Activated B cell treated with CpG ODN at 0.5 μM for 24 hours (primary cell): ENCODE results near the gene TLE5. TPM values are rescaled to one million over a fixed set of nuclear protein-coding genes. Genes with fewer than 3 reads are reported as not detected.
A peak's percentile ranks its signal among the peaks of the same experiment; 100 is the strongest.

Source experiments
- ATAC-seq: fragments of 200-7000 bp; cut with Tn5 transposase; one replicate; pipeline ENCODE4 v1.10.0; 2021; ENCODE audit warnings: low read depth, mild to moderate bottlenecking, moderate library complexity
- CTCF ChIA-PET: fragments of 350-600 bp; sonication (Branson Sonifier 250); formaldehyde crosslinking; loops from one replicate; lab custom pipeline; 2021; ENCODE audit warnings: antibody characterized with exemption; lab: Charles Lee
- POLR2A ChIA-PET: fragments of 350-600 bp; sonication (Branson Sonifier 250); formaldehyde crosslinking; loops from one replicate; lab custom pipeline; 2021; ENCODE audit warnings: antibody characterized with exemption; lab: Charles Lee
- DNase-seq: peaks from one replicate; pipeline ENCODE4 v3.0.0; 2022
- H3K27ac Mint-ChIP-seq: one replicate; pipeline ENCODE4 v1.8.0; 2020; ENCODE audit warnings: mixed read lengths
- H3K27me3 Mint-ChIP-seq: one replicate; pipeline ENCODE4 v1.8.0; 2021; ENCODE audit warnings: mixed read lengths
- H3K36me3 Mint-ChIP-seq: one replicate; pipeline ENCODE4 v1.8.0; 2021; ENCODE audit warnings: low read depth, mixed read lengths
- H3K4me1 Mint-ChIP-seq: one replicate; pipeline ENCODE4 v1.8.0; 2021; ENCODE audit warnings: mixed read lengths
- H3K4me3 Mint-ChIP-seq: one replicate; pipeline ENCODE4 v1.8.0; 2020; ENCODE audit warnings: mild to moderate bottlenecking, mixed read lengths
- H3K9me3 Mint-ChIP-seq: one replicate; pipeline ENCODE4 v1.8.0; 2020; ENCODE audit warnings: mixed read lengths
- CTCF ChIP-seq: fragments of 200-600 bp; IDR thresholded peaks from one replicate; pipeline ENCODE4 v1.8.0; 2022; ENCODE audit warnings: antibody characterized with exemption, mild to moderate bottlenecking
- intact Hi-C: fragments of 100-400 bp; cut with micrococcal nuclease; formaldehyde crosslinking; loops from one replicate; pipeline ENCODE4 v1.15.1; 2024
- total RNA-seq: library from RNA; stranded (reverse); gene quantifications from 2 replicates; pipeline ENCODE4 v1.2.3, GENCODE V29; 2022

Gene TLE5
- total RNA-seq, 1 donor from 2014 or later = 323 TPM

- CTCF ChIA-PET = no interaction called here
- TF ChIP-seq CTCF = no peak
Observed at GRCh38 chr19:3027981-3028304, 34.4 kb downstream of the TLE5 start.

GRCh38 chr19:3027292-3027691, 35.0 kb downstream of the TLE5 start:
- H3K4me1 Mint-ChIP-seq = peaks cover 19% of the 10 kb centered on the region
- intact Hi-C loops = no loop called here
- no peak overlapping the region for H3K27ac Mint-ChIP-seq
- DNase-seq = no peak
- H3K9me3 Mint-ChIP-seq = no peaks in the 10 kb centered on the region
- ChIA-PET CTCF (no interaction called here), POLR2A (interaction anchor here (1.8 kb wide), 1 partner anchor 9 kb away, joined by 8 read pairs; no protein-coding TSS in a partner anchor)
- H3K4me3 Mint-ChIP-seq = no peak overlapping the region
- TF ChIP-seq CTCF = no peak
- no peak for ATAC-seq
- H3K36me3 Mint-ChIP-seq = no peaks in the 10 kb centered on the region
- peaks cover 38% of the 10 kb centered on the region for H3K27me3 Mint-ChIP-seq

More at GRCh38 chr19:3027981-3028304, 34.4 kb downstream of the TLE5 start:
- H3K4me3 Mint-ChIP-seq = peak overlapping the region; percentile 59
- no peak for DNase-seq
- POLR2A ChIA-PET = interaction anchor here (0.9 to 1.8 kb wide), 3 partner anchors 8 to 40 kb away, joined by 3 to 8 read pairs (median 4); no protein-coding TSS in a partner anchor
- intact Hi-C loops = no loop called here
- H3K27me3 Mint-ChIP-seq = peaks cover 38% of the 10 kb centered on the region
- no peaks in the 10 kb centered on the region for H3K36me3 Mint-ChIP-seq
- no peaks in the 10 kb centered on the region for H3K9me3 Mint-ChIP-seq
- H3K4me1 Mint-ChIP-seq = peaks cover 19% of the 10 kb centered on the region
- ATAC-seq = no peak
- H3K27ac Mint-ChIP-seq = no peak overlapping the region

GRCh38 chr19:3026768-3027167, 35.5 kb downstream of the TLE5 start:
- Mint-ChIP-seq H3K27ac (no peak overlapping the region), H3K4me1 (peaks cover 19% of the 10 kb centered on the region), H3K27me3 (peaks cover 38% of the 10 kb centered on the region), H3K36me3 (no peaks in the 10 kb centered on the region), H3K9me3 (no peaks in the 10 kb centered on the region), H3K4me3 (no peak overlapping the region)
- DNase-seq (no peak), ATAC-seq (no peak)
- POLR2A ChIA-PET = interaction anchor here (1.8 kb wide), 1 partner anchor 9 kb away, joined by 8 read pairs; no protein-coding TSS in a partner anchor
- intact Hi-C loops = no loop called here
- no peak for TF ChIP-seq CTCF
- CTCF ChIA-PET = no interaction called here

- no peak for DNase-seq
- H3K27me3 Mint-ChIP-seq = peaks cover 34% of the 10 kb centered on the region
- no peak for ATAC-seq
- no peak overlapping the region for H3K4me3 Mint-ChIP-seq
- H3K4me1 Mint-ChIP-seq = peaks cover 19% of the 10 kb centered on the region
- H3K36me3 Mint-ChIP-seq = no peaks in the 10 kb centered on the region
- no peak for TF ChIP-seq CTCF
- intact Hi-C loops = no loop called here
- no peak overlapping the region for H3K27ac Mint-ChIP-seq
- no peaks in the 10 kb centered on the region for H3K9me3 Mint-ChIP-seq
- ChIA-PET CTCF (no interaction called here), POLR2A (no interaction called here)
Observed at GRCh38 chr19:3025549-3025886, 36.8 kb downstream of the TLE5 start.

- Mint-ChIP-seq H3K9me3 (no peaks in the 10 kb centered on the region), H3K4me3 (no peak overlapping the region), H3K27me3 (peaks cover 31% of the 10 kb centered on the region), H3K27ac (no peak overlapping the region), H3K36me3 (no peaks in the 10 kb centered on the region), H3K4me1 (peaks cover 17% of the 10 kb centered on the region)
- DNase-seq (no peak), ATAC-seq (no peak)
- POLR2A ChIA-PET = no interaction called here
- intact Hi-C loops = no loop called here
- TF ChIP-seq CTCF = no peak
- CTCF ChIA-PET = no interaction called here
Observed at GRCh38 chr19:3024870-3025548, 37.3 kb downstream of the TLE5 start.
